Left lobe of liver (tissue), 2 donors: ENCODE measurements around the gene TIAL1. TPM values are rescaled to one million over a fixed set of nuclear protein-coding genes. Genes with fewer than 3 reads are reported as not detected.

ENCODE experiments used
- ATAC-seq: fragments of 200-7000 bp; cut with Tn5 transposase; one replicate; pipeline ENCODE4 v1.9.1; 2020; ENCODE audit warnings: mild to moderate bottlenecking, moderate library complexity
- DNase-seq: peaks from one replicate; pipeline ENCODE4 v3.0.0-alpha.2; 2020; ENCODE audit warnings: low spot score
- total RNA-seq: library from RNA; stranded (reverse); gene quantifications from one replicate; pipeline ENCODE4 v1.2.1, GENCODE V29; 2021
- donor health status: DM: no; HTN: no; CAD: no; lungs with moderate emphysema.
- donor health status: DM: no; HTN: yes; CAD: no.

Gene TIAL1
- total RNA-seq, 1 donor from 2014 or later, result 39.3 TPM

DNA sequence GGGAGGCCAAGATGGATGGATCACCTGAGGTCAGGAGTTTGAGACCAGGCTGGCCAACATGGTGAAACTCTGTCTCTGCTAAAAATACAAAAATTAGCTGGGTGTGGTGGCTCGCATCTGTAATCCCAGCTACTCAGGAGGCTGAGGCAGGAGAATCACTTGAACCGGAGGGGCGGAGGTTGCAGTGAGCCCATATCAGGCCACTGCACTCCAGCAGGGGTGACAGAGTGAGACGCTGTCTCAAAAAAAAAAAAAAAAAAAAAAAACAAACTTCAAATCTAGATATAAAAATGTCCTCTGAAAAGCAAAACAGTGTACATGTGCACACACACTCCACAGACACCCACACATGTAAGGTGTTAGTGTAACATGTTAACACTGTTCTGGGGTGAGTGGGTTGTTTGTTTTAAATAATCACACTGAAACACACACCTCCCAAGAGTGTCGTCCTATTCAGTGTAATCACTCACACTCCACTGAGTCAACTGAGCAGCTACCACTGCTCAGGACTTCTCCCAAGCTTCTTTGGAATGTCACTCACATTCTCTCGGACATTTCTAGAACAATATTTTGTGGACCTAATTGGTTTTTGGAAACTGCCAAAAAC lies 41.5 kb downstream of the TIAL1 start:
- DNase-seq (no peak), ATAC-seq (no peak)

DNA sequence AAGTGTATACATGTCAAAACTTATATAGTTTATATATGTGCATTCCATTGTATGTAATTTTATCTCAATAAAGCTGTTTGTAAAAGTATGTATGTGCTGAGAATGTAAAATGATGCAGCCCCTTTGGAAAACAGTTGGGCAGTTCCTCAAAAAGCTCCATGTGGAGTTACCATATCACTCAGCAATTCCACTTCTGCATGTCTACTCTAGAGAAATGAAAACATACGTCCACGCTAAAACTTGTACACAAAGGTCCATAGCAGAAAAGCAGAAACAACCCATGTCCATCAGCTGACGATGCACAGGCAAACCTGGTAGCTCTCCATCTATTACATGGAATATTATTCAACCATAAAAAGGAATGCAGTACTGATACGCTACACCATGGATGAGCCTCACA lies 45.9 kb downstream of the TIAL1 start:
- no peak for ATAC-seq
- DNase-seq, result peak; percentile 3

DNA sequence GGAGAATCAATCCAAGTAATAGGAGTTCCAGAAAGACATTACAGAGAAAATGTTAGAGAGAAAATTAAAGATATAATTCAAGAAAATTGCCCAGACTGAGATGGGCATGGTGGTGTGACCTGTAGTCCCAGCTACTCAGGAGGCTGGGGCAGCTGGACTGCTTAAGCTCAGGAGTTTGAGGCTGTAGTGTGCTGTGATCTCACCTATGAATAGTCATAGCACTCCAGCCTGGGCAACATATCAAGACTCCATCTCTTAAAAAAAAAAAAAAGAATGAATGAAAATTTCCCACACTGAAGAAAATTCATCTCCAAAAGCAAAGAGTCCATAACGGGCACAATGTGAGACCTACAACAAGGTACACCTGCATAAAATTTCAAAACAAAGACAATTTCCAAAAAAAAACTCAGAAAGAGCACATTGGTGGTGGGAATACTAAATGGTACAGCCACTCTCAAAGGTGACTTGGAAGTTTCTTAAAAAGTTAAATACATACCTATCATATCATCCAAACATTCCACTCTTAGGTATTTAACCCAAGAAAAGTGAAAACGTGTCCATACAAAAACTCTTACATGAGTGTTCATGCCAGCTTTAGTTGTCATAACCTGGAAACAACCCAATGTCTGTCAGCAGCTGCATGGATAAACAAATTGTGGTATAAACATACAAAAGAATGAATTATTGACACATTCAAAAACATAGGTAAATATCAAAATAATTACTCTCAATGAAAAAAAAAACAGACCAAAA lies 47.3 kb downstream of the TIAL1 start:
- DNase-seq (no peak), ATAC-seq (no peak)

DNA sequence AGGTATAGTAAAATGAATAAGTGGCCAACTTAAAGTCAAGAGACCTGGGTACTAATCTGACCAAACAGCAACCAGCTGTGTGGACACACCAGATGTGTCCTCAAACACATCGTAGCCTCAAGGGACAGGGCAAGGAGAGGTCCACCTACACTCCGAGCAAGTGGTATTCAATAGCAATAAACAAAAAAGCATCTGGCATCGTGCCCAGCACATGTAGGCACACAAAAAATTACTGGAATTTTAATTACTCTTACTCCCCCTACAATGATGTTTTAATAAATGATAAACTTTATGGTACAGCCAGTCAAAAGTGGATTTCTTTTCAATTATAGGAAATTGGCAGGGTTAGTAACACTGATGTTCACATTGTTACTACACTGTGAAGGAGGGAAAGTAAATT lies 50.8 kb downstream of the TIAL1 start:
- peak; percentile 35 for DNase-seq
- no peak for ATAC-seq

DNA sequence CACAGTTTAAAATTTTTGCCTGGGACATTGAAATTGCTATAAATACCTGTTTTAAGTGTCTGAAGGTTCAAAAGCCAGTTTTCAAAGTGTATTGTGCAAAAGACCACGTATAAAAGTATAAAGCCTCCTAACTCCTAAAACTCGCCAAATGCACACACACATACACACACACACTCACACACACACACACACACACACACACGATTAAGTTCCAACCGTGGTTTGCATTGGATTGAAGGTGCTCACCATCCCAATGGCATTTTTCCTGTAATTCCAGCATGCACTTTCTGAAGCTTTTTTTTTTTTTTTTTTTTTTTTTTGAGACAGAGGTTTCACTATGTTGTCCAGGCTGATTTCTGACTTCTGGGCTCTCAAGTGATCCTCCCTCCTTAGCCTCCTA lies 51.5 kb downstream of the TIAL1 start:
- ATAC-seq (no peak), DNase-seq (no peak)

DNA sequence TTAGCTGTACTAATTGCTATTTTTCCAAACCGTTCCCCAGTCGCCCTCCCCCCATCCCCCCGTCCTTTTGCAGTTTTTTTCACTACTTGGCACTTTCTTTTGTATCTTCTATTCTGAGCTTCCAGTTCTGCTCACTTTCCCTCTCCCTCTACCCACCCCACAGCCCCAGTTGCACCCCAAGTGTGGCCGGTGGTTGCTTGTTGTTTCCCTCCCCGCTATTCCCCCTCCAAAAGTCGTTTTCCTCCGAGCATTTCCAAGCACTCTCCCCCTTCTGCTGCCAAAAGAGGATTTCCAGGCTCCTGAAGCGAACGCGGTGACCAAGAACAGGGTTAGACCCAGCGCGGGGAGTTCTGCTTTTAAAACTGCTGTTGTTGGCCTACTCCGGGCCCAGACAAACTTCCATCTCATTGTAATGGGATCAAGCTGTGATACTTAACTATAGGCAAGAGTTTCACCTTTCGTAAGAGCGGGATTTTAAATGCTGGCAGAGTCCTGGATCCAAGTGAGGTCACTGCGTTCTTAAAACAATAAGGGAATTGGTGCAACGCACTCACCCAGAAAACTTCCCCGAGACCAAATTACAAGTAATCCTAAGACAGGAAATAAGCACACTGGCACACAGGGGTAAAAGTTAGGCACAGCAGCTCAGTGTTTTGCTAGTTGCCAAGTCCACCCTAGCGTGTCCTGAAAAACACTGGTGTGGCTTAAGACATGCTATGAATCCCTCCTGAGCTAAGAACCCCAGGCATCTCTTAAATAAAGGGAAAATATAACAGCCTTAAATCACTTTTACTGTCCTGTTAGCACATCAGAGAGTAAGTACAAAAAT lies 52.7 kb downstream of the TIAL1 start:
- DNase-seq, result peak; percentile 30

DNA sequence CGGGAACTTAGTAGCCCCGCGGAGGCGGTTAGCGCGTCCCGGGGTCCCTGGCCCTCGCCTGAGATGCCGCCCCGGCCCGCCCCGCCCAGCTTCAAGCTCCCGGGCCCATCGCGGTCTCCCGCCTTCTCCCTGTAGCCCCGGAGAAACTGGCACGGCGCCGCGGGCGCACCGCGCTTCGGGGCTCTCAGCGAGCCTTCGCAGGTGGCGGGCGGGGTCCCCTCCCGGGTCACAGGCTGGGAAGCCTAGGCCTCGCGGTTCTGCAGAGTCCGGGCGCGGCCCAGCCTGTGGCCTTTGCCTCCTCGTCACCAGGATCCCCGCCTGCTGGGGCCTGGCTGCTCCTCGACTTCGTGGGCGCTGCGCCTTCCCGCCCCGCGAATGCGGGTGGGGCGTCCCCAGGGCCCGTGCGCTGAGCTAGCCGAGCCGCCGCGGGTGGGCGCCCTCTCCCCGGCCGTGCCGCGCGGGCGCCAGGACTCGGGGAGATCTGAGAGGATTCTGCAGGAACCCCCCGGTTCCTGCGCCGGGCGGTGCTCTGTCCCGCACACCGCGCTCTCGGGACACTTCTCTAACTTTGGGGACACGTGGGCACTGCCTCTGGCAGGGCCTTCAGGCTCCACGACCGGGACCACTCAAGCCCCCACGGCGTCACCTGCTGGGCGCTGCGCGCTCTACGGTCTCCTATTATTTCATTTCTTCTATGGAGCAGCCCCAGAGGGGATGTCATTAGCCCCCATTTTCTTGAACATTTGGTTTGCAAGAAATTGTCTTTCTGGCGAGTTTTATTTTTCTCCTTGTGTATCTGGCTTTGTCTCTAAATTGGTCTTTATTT lies 53.6 kb downstream of the TIAL1 start:
- DNase-seq, result peak; percentile 49
- ATAC-seq, result peak; percentile 52

More for the DNA sequence above, 52.7 kb downstream of the TIAL1 start:
- no peak for ATAC-seq

DNA sequence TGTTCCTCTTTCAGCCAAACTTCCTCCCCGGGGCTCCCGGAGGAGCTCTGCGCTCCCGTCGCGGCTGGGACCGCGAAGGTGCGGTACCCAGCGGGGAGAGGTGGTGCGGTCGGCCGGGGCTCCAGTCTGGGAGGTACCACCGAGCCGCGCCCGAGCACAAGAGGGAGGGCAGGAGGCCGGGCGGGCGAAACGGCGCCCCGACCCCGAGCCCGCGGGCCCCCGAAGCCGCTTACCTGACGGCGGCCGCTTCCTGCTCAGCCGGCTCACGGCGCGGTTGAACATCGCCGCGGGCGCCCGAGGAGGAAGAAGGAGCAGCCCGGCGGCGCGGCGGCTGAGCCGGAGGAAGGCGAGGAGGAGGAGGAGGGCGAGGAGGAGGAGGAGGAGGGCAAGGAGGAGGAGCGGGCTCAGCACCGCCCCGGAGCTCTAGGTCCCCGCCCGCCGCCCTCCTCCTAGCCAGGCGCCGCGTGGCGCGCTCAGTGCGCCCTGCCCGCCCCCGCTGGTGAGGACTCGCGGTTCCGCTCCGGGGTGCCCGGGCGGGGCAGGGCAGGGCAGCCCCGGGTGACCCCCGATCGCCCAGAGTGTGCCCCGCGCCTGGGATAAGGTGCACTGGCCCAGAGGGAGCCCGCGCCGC lies 54.3 kb downstream of the TIAL1 start, which contains the start of gene RGS10:
TSS of gene RGS10 (minus strand) at position 363 of the 631 bp plus-strand sequence. CDS start at position 282, 81 bp downstream.
- peak; percentile 87 for ATAC-seq
- DNase-seq, result peak; percentile 55

DNA sequence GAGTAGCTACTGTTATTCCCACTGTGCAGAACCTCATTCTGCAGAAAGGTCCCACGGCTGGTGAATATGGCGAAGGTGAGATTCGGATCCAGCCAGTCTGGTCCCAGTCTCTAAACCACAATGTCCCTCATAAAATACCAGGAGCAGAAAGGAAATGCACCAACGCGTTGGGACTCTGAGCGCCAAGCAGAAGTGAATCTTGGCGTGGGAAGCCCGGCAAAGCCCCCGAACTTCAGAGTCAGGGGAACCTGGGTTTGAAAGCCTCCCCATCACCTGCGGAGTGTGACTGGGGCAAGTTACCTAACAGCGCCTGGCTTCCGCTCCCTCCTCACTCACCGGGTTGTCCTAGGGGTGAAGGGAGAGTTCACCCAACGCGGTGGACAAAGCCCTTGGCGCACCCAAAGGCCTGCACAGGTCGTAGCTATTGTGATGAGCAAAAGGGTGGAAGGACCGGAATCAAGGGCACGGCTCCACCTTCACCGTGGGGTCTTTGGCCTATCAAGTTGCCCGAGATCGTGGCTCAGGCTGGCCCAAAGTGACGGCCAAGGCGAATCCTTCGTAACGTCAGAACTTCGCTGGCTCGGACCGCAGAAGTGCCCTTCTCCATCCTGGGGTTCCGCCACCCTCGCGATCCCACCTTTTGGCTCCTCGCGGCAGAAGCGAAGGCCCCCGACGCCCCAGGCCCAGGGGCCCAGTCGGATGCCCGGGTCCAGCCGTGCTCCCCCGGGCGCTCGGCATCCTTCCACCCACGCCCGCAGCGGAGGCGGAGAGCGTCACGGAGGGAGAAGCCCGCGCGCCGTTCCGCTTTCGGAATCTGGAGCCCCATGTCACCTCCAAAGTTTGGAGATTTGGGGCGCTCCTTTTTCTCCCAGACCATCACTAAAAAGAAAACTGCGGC lies 55.1 kb downstream of the TIAL1 start:
- DNase-seq, result peak; percentile 45
- ATAC-seq, result peak; percentile 9

DNA sequence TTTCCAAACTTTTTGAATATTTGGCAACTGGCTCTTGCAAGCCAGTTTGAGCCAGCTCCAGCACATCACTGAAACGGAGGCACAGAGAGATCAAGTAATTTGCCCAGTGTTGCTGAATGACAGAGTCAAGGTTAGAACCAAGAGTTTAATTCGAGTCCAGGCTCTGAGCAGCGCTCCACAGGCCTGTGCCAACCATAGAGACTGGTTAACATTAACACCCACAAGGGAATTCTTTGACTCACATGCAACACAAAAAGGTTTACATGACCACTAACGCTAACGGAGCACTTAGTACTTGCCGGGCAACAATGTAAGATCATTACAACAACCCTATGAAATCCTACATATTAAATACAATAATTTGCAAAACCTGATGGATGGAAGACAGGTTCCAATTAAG lies 55.7 kb downstream of the TIAL1 start:
- DNase-seq (peak; percentile 1), ATAC-seq (no peak)

DNA sequence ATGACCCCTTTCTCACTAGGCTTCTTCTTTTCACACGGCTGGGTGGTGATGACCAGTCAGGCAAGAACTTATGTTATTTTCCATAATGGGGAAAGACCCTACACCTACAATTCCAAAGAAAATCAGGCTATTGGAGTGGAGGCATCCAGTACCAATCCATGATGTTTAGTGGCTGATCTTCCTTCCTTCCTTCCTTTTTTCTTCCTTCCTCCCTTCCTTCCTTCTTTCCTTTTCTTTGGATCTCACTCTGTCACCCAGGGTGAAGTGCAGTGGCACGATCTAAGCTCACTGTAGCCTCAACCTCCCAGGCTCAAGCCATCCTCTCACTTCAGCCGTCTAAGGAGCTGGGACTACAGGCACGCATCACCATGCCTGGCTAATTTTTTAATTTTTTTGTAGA lies 56.7 kb downstream of the TIAL1 start:
- no peak for ATAC-seq
- peak; percentile 0 for DNase-seq

DNA sequence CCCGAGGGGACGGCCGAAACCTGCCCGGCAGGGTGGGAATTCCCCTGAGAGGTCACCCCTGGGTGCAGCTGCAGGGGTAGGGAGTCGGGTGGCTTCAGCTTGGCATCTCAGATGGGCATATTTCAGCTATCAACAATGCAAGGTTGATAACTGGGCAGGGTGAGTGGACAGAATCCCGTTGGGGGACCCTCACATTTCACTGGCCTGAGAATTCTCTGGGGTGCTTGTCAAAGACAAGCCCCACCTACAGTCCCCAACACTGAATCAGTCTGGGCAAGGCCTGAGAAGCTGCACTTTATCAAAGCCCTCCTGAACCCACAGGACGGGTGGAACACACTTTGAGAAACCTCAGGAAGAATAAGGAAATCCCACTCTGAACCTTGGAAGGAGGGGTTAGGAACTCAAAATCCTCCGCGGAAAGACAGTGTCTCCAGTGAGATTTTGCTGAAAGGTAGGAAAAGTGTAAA lies 57.4 kb downstream of the TIAL1 start:
- no peak for ATAC-seq
- peak; percentile 15 for DNase-seq

DNA sequence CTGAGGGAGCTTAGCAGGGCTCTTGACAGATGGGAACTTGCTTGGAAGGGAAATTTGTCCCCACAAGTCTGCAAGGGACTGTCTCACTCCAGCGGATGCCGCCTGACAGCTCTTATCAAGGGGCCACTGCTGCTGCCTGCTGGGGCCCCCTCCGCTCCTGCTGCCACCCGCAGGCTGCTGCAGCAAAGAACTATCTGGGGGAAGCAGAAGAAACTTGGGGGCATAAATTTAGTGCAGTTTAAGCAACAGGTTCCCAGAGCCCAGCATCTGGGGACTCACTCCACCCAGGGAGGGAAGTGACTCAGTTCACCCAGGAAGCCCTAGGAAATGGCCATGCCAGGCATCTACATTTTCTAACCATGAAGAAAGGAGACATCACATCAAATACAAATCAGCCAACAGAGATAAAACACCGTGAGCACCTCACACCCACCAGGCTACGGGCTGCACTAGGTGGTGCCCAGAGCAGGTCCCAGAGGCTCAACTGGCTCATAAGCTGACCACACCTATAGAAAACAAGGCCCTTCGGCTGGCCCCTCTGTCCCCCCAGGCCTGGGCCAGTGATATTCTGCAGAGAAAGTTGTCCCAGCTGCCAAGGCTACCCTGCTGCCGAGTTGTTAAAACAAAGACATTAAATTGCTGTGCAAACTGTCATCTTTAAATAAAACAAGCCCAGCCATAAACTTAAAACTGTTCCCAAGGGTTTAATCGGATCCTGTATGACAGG lies 58.0 kb downstream of the TIAL1 start:
- ATAC-seq (no peak), DNase-seq (peak; percentile 30)

DNA sequence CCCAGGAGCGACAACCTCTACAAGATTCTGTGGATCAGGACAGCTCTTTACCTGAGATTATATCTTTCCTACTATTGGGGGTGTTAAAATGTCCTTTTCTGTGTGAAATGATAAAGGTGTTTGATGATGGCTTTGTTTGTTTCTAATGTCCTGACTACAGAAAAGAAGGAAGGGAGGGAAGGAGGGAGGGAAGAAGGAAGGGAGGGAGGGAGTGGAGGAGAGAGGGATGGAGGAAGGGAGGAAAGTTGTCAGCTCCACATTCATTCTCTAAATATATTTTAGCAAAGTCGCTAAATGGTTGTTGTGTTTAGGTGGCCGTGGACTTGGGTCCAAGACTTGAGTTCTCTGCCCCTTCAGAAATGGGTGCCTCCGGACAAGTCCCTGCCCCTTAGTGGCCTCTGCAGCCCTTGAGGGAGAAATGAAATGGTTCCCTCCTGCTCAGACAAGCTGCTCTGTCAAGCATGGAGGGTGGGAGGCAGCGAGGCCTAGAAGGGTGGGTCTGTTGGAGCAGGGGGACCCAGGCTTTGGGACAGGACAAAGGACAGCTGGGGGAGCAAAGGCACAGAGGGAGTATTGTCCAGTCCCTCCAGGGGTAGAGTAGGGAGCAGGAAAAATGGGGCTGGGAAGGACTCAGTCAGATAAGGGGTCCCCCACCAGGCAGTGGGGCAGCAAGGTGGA lies 58.7 kb downstream of the TIAL1 start:
- DNase-seq, result peak; percentile 37
- ATAC-seq, result no peak

DNA sequence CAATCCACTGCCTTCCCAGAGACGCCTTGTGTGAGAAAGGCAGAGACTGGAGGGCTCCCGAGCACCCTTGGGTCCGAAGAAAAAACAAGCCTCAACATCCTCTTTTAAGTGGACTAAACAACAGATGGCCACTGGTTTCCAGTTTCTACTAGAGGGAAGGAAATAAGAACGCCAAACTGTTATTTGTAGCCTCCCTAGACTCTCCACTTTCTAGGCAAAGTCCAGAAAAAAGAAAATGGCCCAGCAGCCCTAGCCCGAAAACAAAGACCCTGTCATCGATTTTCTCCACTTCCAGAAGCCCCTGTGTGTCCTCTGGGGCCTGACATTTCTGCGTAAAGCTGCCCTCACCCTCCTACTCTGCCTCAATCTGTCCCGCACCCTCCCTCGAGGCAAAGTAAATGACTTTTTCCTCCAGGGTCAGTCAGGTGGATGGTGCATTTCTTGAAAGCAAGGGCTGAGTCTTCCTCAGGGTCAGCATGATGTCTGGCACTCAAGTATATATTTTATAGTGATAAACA lies 60.2 kb downstream of the TIAL1 start:
- ATAC-seq (no peak), DNase-seq (peak; percentile 0)

DNA sequence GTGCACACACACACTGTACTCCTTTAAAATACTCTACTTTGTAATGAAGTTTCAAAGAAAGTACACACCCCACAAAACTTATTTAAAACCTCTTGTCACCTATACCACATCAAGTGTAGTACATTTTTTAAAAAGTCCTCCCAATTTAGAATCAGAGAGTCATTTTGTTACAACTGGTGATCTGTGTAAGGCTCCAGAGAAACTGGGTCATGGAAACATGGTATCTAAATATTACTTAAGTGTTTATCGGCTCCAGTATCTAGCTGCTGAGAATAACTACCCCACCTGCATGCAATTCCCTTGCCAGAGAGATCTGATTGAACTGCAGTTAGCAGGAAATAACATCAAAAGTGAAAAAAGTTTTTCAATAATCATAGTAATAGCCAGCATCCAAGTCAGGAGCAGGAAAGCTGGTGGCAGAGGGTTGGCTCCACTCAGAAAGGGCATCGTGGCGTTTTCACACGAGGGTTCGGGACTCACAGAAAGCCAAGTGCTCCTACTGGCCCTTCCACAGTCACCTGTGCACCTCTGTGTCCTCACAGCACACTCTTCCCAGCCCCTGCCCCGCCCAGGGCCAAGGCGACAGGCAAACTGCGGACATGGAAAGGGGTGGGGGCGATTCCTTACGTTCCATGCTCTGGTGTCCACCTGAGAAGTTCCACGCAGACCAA lies 60.8 kb downstream of the TIAL1 start:
- DNase-seq, result no peak
- ATAC-seq, result no peak

DNA sequence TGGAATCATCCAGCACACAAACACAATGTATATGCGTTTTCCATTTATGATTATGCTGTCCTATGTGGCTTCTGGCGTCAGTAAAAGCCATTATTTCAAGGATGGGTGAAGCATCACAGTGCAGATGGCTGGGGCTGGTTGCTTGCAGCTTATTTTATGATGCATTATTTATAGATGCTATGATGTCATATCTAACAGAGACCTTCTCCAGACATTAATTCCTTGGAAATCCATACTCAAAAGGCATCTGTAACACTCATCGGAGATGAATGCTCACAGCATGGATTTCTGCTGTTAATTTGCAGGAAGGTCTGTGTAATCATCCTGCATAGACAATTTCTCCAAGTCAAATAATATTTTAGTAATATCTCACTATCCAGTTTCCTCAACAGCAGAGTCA lies 61.5 kb downstream of the TIAL1 start:
- DNase-seq, result no peak
- ATAC-seq, result no peak
